GM23248 (cell line): ENCODE measurements around the gene ARL14EP. TPM values are rescaled to one million over a fixed set of nuclear protein-coding genes. Genes with fewer than 3 reads are reported as not detected.

Experiments used
- DNase-seq: peaks from one replicate; pipeline ENCODE4 v3.0.0-alpha.2; 2015
- H2AFZ ChIP-seq: fragments of 200-600 bp; sonication (generic); 2 replicates; pipeline ENCODE4 v1.6.1; 2016; ENCODE audit warnings: antibody characterized with exemption
- H3F3A ChIP-seq: fragments of 200-600 bp; sonication (generic); 2 replicates; pipeline ENCODE4 v1.6.1; 2016; ENCODE audit warnings: mild to moderate bottlenecking, antibody characterized with exemption, mixed run types; ENCODE audit not compliant: insufficient read depth
- H3K27ac ChIP-seq: fragments of 200-600 bp; sonication (generic); 2 replicates; pipeline ENCODE4 v1.5.1; 2016; ENCODE audit warnings: mild to moderate bottlenecking
- H3K27me3 ChIP-seq: fragments of 200-600 bp; sonication (generic); replicated peaks from 2 replicates; pipeline ENCODE4 v1.6.1; 2016; ENCODE audit warnings: mild to moderate bottlenecking; ENCODE audit not compliant: insufficient read depth
- H3K36me3 ChIP-seq: fragments of 200-600 bp; sonication (generic); 2 replicates; pipeline ENCODE4 v1.6.1; 2016; ENCODE audit warnings: low read depth, mild to moderate bottlenecking
- H3K4me1 ChIP-seq: fragments of 200-600 bp; sonication (generic); 2 replicates; pipeline ENCODE4 v1.6.1; 2016; ENCODE audit warnings: mild to moderate bottlenecking; ENCODE audit not compliant: insufficient read depth
- H3K4me2 ChIP-seq: fragments of 200-600 bp; sonication (generic); one replicate; pipeline ENCODE4 v1.6.1; 2016; ENCODE audit warnings: mild to moderate bottlenecking; ENCODE audit not compliant: unreplicated experiment
- H3K4me3 ChIP-seq: fragments of 200-600 bp; sonication (generic); 2 replicates; pipeline ENCODE4 v1.5.1; 2016; ENCODE audit warnings: mild to moderate bottlenecking
- H3K79me2 ChIP-seq: fragments of 200-600 bp; sonication (generic); 2 replicates; pipeline ENCODE4 v1.6.1; 2016; ENCODE audit warnings: mild to moderate bottlenecking; ENCODE audit not compliant: insufficient read depth
- H3K9ac ChIP-seq: fragments of 200-600 bp; sonication (generic); 2 replicates; pipeline ENCODE4 v1.6.1; 2016; ENCODE audit warnings: mild to moderate bottlenecking
- H3K9me2 ChIP-seq: fragments of 200-600 bp; sonication (generic); 2 replicates; pipeline ENCODE4 v1.6.1; 2016; ENCODE audit warnings: mixed run types, mild to moderate bottlenecking, moderate library complexity; ENCODE audit not compliant: insufficient read depth
- H3K9me3 ChIP-seq: fragments of 200-600 bp; sonication (generic); one replicate; pipeline ENCODE4 v1.6.1; 2017; ENCODE audit warnings: low read depth
- H4K20me1 ChIP-seq: fragments of 200-600 bp; sonication (generic); 2 replicates; pipeline ENCODE4 v1.6.0; 2016; ENCODE audit not compliant: insufficient read depth
- EZH2 ChIP-seq: fragments of 200-600 bp; sonication (generic); IDR thresholded peaks from 2 replicates; pipeline ENCODE4 v1.6.1; 2018; ENCODE audit warnings: antibody characterized with exemption, mild to moderate bottlenecking; ENCODE audit not compliant: insufficient read depth, poor library complexity, severe bottlenecking
- EZH2phosphoT487 ChIP-seq: fragments of 200-600 bp; sonication (generic); IDR thresholded peaks from 2 replicates; pipeline ENCODE4 v1.6.1; 2018; ENCODE audit warnings: antibody characterized with exemption, moderate library complexity, mild to moderate bottlenecking, low read depth; ENCODE audit not compliant: insufficient read depth
- WGBS, 2 experiments: methylation state at CpG; one replicate each; pipeline ENCODE4 v1.1.6; 2015 to 2017; ENCODE audit warnings: low lambda C conversion rate in 2 of 2, low coverage in 1 of 2; ENCODE audit errors: missing lambda C conversion rate in 2 of 2; 5-methylcytosine and 5-hydroxymethylcytosine counted together
- in situ Hi-C: fragments of 300-500 bp; cut with MboI; formaldehyde crosslinking; loops from 2 replicates; pipeline ENCODE4 v1.15.0; 2020
- polyA plus RNA-seq: library from polyadenylated mRNA; unstranded; fragments of >200 nt; fragmentation: Nextera tagmentation; extraction: Ambion mirVana; gene quantifications from 2 replicates; pipeline ENCODE4 v1.2.1, GENCODE V29; 2016
- total RNA-seq: library from RNA; depleted of rRNA; stranded (reverse); fragments of >200 nt; shearing (Covaris generic); gene quantifications from 2 replicates; pipeline ENCODE4 v1.2.3, GENCODE V29; 2014

The ARL14EP gene
- total and polyA plus RNA-seq, 2 experiments from 2014 or later = 30.2 to 34.4 TPM

- Histone ChIP-seq H3K9me3 (no peaks in the 10 kb centered on the region), H3K4me2 (no peak overlapping the region), H3K27me3 (no peaks in the 10 kb centered on the region), H3K9me2 (no peaks in the 10 kb centered on the region), H3K36me3 (peaks cover 1% of the 10 kb centered on the region; the same call in 1 of the 2 replicates), H3K27ac (no peak overlapping the region), H3F3A (0 out of 2 replicates have a peak, but pooled peaks cover 14% of the 10 kb centered on the region), H4K20me1 (no peaks in the 10 kb centered on the region), H3K4me3 (no peak overlapping the region), H2AFZ (no peak overlapping the region), H3K79me2 (no peaks in the 10 kb centered on the region), H3K4me1 (no peaks in the 10 kb centered on the region), H3K9ac (no peak overlapping the region)
- TF ChIP-seq EZH2 = no peak
- no peak for TF ChIP-seq EZH2phosphoT487
- DNase-seq = no peak
- 100% methylated on average over 1 of the region's 1 CpG for WGBS, 2 experiments
- in situ Hi-C loops = no loop called here
Measured at GRCh38 chr11:30342736-30343166, 19.8 kb downstream of the ARL14EP start.

DNA sequence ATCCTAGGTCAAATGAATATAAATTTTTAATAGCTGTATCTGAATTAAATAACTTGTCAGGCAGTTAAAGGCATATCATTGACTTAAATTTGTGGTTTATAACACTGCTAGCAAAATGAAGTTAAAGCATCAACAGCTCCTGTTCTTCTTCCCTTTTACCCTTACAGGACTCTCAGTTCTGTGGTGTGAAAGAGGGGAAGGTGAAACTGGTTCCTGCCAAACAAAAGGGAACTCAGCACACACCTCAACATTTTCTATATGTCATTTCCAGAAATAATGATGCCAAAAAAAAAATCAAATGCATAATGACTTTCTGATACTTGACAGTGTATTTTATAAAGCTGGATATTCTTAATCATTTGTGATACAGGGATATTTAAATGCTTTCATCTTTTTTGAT, 21.2 kb downstream of the ARL14EP start:
- H3K27me3 ChIP-seq = no peaks in the 10 kb centered on the region
- in situ Hi-C loops = no loop called here
- no peaks in the 10 kb centered on the region for H3K9me2 ChIP-seq
- H3K79me2 ChIP-seq = no peaks in the 10 kb centered on the region
- no peak overlapping the region for H2AFZ ChIP-seq
- 0 out of 2 replicates have a peak, but pooled peaks cover 12% of the 10 kb centered on the region for H3F3A ChIP-seq
- no peak overlapping the region for H3K9ac ChIP-seq
- H3K36me3 ChIP-seq = no peaks in the 10 kb centered on the region
- no peak overlapping the region for H3K4me3 ChIP-seq
- DNase-seq = no peak
- H3K27ac ChIP-seq = no peak overlapping the region
- H4K20me1 ChIP-seq = no peaks in the 10 kb centered on the region
- H3K4me1 ChIP-seq = no peaks in the 10 kb centered on the region
- H3K9me3 ChIP-seq = no peaks in the 10 kb centered on the region
- TF ChIP-seq EZH2phosphoT487 (no peak), EZH2 (no peak)
- no peak overlapping the region for H3K4me2 ChIP-seq

GRCh38 chr11:30345644-30346043, 22.7 kb downstream of the ARL14EP start:
- DNase-seq = no peak
- in situ Hi-C loops = no loop called here

GRCh38 chr11:30346068-30346688, 23.3 kb downstream of the ARL14EP start:
- WGBS, 2 experiments = 4 to 8% methylated on average over 5 of the region's 5 CpGs
- TF ChIP-seq EZH2phosphoT487 = no peak
- no peak for TF ChIP-seq EZH2
- H3K27ac ChIP-seq = no peak overlapping the region
- H3K27me3 ChIP-seq = peaks cover 4% of the 10 kb centered on the region; the same call in 1 of the 2 replicates
- no peak overlapping the region for H3K9ac ChIP-seq
- H3K79me2 ChIP-seq = no peaks in the 10 kb centered on the region
- in situ Hi-C loops = no loop called here
- H3F3A ChIP-seq = 0 out of 2 replicates have a peak, but pooled peaks cover 8% of the 10 kb centered on the region
- H3K9me3 ChIP-seq = no peaks in the 10 kb centered on the region
- H3K4me2 ChIP-seq = no peak overlapping the region
- H3K4me3 ChIP-seq = no peak overlapping the region
- no peaks in the 10 kb centered on the region for H3K9me2 ChIP-seq
- no peaks in the 10 kb centered on the region for H4K20me1 ChIP-seq
- no peak overlapping the region for H2AFZ ChIP-seq
- DNase-seq = peak; percentile 74
- no peaks in the 10 kb centered on the region for H3K36me3 ChIP-seq
- H3K4me1 ChIP-seq = no peaks in the 10 kb centered on the region

More at GRCh38 chr11:30345644-30346043, 22.7 kb downstream of the ARL14EP start:
- WGBS, 2 experiments = 74 to 75% methylated on average over 4 of the region's 4 CpGs
- Histone ChIP-seq H3K9me3 (no peaks in the 10 kb centered on the region), H3K4me2 (no peak overlapping the region), H3K79me2 (no peaks in the 10 kb centered on the region), H3K9ac (no peak overlapping the region), H3K27ac (no peak overlapping the region), H3K9me2 (no peaks in the 10 kb centered on the region), H3K4me1 (no peaks in the 10 kb centered on the region), H2AFZ (no peak overlapping the region), H3F3A (0 out of 2 replicates have a peak, but pooled peaks cover 8% of the 10 kb centered on the region), H4K20me1 (no peaks in the 10 kb centered on the region), H3K4me3 (no peak overlapping the region), H3K27me3 (no peaks in the 10 kb centered on the region), H3K36me3 (no peaks in the 10 kb centered on the region)
- TF ChIP-seq EZH2phosphoT487 = no peak
- no peak for TF ChIP-seq EZH2
